Kidney (tissue), 14 donors: ENCODE results near the gene DACT3. TPM values are rescaled to one million over a fixed set of nuclear protein-coding genes. Genes with fewer than 3 reads are reported as not detected.

ENCODE experiments used
- DNase-seq, 5 donors: peaks; one replicate each; pipeline ENCODE4 v3.0.0-alpha.2; 2013 to 2020
- FAIRE-seq: peaks from 2 replicates; lab custom pipeline; 2012; peaks lifted over from hg19 to GRCh38; lab: Jason Lieb, UNC
- H3K27ac ChIP-seq, 2 donors: one replicate each; pipeline ENCODE4 v1.7.0; 2013; ENCODE audit warnings: low read depth in 2 of 2, low read length in 2 of 2, inconsistent platforms in 1 of 2
- H3K27me3 ChIP-seq: one replicate; pipeline ENCODE4 v1.7.1; 2013; ENCODE audit warnings: low read length, inconsistent platforms; ENCODE audit not compliant: control insufficient read depth, insufficient read depth
- H3K36me3 ChIP-seq, 3 donors: one replicate each; pipeline versions ENCODE4 v1.7.0 to v1.7.1; 2013; ENCODE audit warnings: low read length in 3 of 3, control low read depth in 1 of 3, inconsistent platforms in 1 of 3; ENCODE audit not compliant: insufficient read depth in 3 of 3, control insufficient read depth in 2 of 3
- H3K4me1 ChIP-seq, 3 donors: one replicate each; pipeline versions ENCODE4 v1.7.0 to v1.7.1; 2013; ENCODE audit warnings: low read length in 3 of 3, inconsistent platforms in 1 of 3, low read depth in 1 of 3; ENCODE audit not compliant: control insufficient read depth in 2 of 3, insufficient read depth in 2 of 3
- H3K4me3 ChIP-seq, 3 donors: one replicate each; pipeline versions ENCODE4 v1.7.0 to v1.8.1; 2013; ENCODE audit warnings: low read length in 3 of 3, control low read depth in 1 of 3, inconsistent platforms in 1 of 3
- H3K9ac ChIP-seq, 3 donors: one replicate each; pipeline versions ENCODE4 v1.7.0 to v1.7.1; 2013; ENCODE audit warnings: low read length in 3 of 3, control low read depth in 1 of 3, inconsistent platforms in 1 of 3
- H3K9me3 ChIP-seq, 3 donors: one replicate each; pipeline versions ENCODE4 v1.7.0 to v1.7.1; 2013; ENCODE audit warnings: low read length in 3 of 3, control low read depth in 1 of 3, inconsistent platforms in 1 of 3; ENCODE audit not compliant: control insufficient read depth in 2 of 3, insufficient read depth in 1 of 3
- intact Hi-C: fragments of 100-400 bp; cut with DNase I; formaldehyde crosslinking; loops from one replicate; pipeline ENCODE4 v1.11.1; 2022
- polyA plus RNA-seq: library from polyadenylated mRNA; stranded (reverse); fragments of 350-450 nt; fragmentation: Illumina TruSeq; extraction: RNeasy Lipid Tissue Mini Kit (QIAGEN cat#74804); gene quantifications from one replicate; pipeline ENCODE4 v1.2.3, GENCODE V29; 2014; ENCODE audit warnings: low read depth, low replicate concordance; ENCODE audit not compliant: insufficient read depth
- total RNA-seq: library from RNA; stranded (reverse); fragmentation: NEBNext Ultra II Directional; extraction: Animal tissue kit (Norgen Biotek cat#: 25700); gene quantifications from one replicate; pipeline ENCODE4 v1.2.1, GENCODE V29; 2021
- TF ChIP-seq, protein P1 (sequence below): IDR thresholded peaks from 3 replicates; pipeline ENCODE4 v1.5.1; 2012; ENCODE audit warnings: mild to moderate bottlenecking, moderate library complexity, borderline replicate concordance; ENCODE audit not compliant: insufficient read depth; ENCODE audit errors: extremely low read depth
- donor health status: control.
- donor health status: control.
- donor health status: control.
- donor health status: control.
- donor health status: control.
- donor health status: DM: yes; HTN: yes; CAD: no.
- donor health status: Normal renal cell carcinoma (clear cell type).

DACT3 gene
- total and polyA plus RNA-seq, 2 donors from 2014 or later: 5.4 to 10.4 TPM

DNA sequence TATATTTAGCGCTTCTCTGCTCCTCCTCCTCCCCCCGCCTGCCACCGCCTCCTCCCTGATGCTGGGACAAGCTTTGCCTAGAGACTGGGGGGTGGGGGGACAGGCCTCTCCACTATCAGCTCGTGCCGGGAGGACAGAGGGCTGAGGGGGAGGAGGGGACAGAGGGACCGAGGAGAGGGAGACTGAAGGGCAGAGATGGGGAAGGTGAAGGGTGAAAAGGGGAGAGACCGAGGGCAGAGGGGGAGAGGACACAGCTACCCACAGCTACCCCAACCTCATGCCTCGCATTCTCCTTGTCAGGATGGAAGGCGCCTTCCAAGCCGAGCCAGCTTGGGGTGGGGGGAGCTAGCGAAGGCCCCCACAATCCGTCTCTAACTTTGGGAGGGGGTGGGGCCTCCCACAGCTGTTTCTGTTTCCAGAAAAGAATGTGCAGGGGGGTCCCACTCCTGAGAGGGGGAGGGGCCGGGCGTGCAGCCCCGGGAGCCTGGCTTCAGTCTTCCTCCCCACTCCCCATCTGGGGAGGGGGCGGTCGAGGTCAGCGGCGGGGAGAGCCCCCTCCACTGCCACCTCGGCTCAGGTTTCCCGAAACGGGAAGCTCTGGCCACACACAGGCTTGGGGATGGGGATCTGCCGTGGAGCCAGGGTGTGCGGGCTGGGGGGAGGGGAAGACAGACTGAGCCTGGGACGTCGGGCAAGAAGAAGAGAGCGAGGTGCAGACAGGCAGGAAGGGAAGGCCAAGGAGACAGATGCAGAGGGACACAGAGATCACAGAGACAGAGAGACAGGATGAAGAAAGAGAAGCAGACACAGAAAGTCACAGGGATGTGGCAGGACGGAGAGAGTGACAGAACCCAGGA lies 1.6 kb downstream of the DACT3 start:
- intact Hi-C loops: loop anchor here (5.0 kb wide), 1 partner anchor 47 kb away; no protein-coding TSS in a partner anchor
- Histone ChIP-seq H3K27me3 (no peaks in the 10 kb centered on the region), H3K4me1 (peaks cover 0 to 5% (median 0%) of the 10 kb centered on the region in 3 donors), H3K4me3 (peak overlapping the region; percentile 58 to 84 (median 58)), H3K27ac (peak overlapping the region; percentile 47 to 63), H3K36me3 (peaks cover 0 to 2% (median 0%) of the 10 kb centered on the region in 3 donors), H3K9me3 (no peaks in the 10 kb centered on the region), H3K9ac (peak overlapping the region in 2 of 3 donors; percentile 41 to 74)
- FAIRE-seq: no peak
- TF ChIP-seq, protein P1, sequence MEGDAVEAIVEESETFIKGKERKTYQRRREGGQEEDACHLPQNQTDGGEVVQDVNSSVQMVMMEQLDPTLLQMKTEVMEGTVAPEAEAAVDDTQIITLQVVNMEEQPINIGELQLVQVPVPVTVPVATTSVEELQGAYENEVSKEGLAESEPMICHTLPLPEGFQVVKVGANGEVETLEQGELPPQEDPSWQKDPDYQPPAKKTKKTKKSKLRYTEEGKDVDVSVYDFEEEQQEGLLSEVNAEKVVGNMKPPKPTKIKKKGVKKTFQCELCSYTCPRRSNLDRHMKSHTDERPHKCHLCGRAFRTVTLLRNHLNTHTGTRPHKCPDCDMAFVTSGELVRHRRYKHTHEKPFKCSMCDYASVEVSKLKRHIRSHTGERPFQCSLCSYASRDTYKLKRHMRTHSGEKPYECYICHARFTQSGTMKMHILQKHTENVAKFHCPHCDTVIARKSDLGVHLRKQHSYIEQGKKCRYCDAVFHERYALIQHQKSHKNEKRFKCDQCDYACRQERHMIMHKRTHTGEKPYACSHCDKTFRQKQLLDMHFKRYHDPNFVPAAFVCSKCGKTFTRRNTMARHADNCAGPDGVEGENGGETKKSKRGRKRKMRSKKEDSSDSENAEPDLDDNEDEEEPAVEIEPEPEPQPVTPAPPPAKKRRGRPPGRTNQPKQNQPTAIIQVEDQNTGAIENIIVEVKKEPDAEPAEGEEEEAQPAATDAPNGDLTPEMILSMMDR: no peak
- DNase-seq: peak; percentile 80 to 90 (median 85)

DNA sequence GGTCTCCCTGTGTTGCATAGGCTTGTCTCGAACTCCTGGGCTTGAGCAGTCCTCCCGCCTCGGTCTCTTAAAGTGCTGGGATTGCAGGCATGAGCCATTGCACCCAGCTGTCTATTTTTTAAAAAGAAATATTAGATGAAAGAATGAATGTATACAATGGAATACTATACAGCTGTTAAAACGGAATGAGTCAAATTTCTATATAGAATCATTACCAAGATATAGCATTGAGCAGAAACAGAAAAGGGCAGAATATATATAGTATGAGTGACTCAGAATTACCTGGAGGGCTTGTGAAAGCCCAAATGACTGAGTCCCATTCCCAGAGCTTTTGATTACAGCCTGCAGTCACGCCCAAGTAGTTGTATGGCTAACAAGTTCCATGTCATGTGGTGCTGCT lies 4.4 kb downstream of the DACT3 start:
- Histone ChIP-seq H3K27me3 (no peaks in the 10 kb centered on the region), H3K36me3 (peaks cover 0 to 2% (median 0%) of the 10 kb centered on the region in 3 donors), H3K9ac (no peak overlapping the region), H3K4me1 (peaks cover 0 to 2% (median 0%) of the 10 kb centered on the region in 3 donors), H3K27ac (no peak overlapping the region), H3K4me3 (no peak overlapping the region), H3K9me3 (no peaks in the 10 kb centered on the region)
- TF ChIP-seq, protein P1: no peak
- FAIRE-seq (no peak), DNase-seq (no peak)
- intact Hi-C loops: no loop called here

DNA sequence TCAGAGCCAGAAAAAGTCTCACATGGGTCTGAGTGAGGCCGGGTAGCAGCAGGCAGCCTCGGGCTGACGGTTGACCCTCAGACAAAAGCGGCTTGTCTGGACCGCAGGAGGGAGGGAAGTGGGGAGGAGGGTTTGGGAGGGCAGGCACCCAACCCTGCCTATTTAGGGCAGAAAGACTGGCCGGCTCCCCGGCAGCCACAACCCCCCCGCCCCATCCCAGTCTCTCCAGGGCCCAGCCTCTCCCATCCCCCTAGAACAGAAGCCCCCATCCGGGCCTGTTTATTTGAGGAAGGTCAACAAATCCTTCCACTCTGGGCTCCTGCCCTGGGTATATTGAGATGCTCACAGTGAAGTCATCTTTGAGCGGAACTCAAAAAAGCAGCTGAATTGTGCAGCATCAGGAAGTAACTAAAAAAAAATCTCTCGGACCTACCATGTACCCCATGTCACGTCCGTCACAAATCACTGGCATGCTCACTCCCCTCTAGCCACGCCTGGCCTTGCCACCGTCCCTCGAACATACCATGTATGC lies 6.3 kb downstream of the DACT3 start:
- Histone ChIP-seq H3K4me3 (no peak overlapping the region), H3K27ac (peak overlapping the region in 1 of 2 donors; percentile 69), H3K27me3 (no peaks in the 10 kb centered on the region), H3K9ac (no peak overlapping the region), H3K9me3 (no peaks in the 10 kb centered on the region), H3K4me1 (peaks cover 0 to 2% (median 0%) of the 10 kb centered on the region in 3 donors), H3K36me3 (peaks cover 0 to 2% (median 0%) of the 10 kb centered on the region in 3 donors)
- FAIRE-seq (no peak), DNase-seq (peak in 1 of 5 donors; percentile 44)
- intact Hi-C loops: no loop called here
- TF ChIP-seq, protein P1: no peak
